ENCODE results near the gene LRRTM4. TPM values are rescaled to one million over a fixed set of nuclear protein-coding genes. Genes with fewer than 3 reads are reported as not detected.

The LRRTM4 gene
- polyA plus RNA-seq, 1 donor (not counting 4 experiments of a cell fraction or from before 2014, with no cell fraction given), result not detected

- Histone ChIP-seq H3K27ac (ENCODE audit: control insufficient read depth, insufficient read depth, low read length) (no peak overlapping the region), H3K4me3 (ENCODE audit: control insufficient read depth in 2 of 3, extremely low read depth in 1 of 3, insufficient read depth in 2 of 3, low read depth in 1 of 3, low read length in 3 of 3) (no peak overlapping the region), H4K20me1 (ENCODE audit: control insufficient read depth, extremely low read depth, insufficient read depth, low read length) (no peaks in the 10 kb centered on the region), H3K9me1 (ENCODE audit: control insufficient read depth, extremely low read depth, insufficient read depth, low read length) (no peaks in the 10 kb centered on the region), H3K4me2 (ENCODE audit: control insufficient read depth, extremely low read depth, insufficient read depth, low read depth, low read length) (no peak overlapping the region), H2AFZ (ENCODE audit: control insufficient read depth, low read length) (no peak overlapping the region), H3K79me2 (ENCODE audit: control insufficient read depth, insufficient read depth, low read length) (no peaks in the 10 kb centered on the region), H3K9me3 (ENCODE audit: control insufficient read depth, low read depth, low read length) (peaks cover 2% of the 10 kb centered on the region), H3K36me3 (ENCODE audit: control insufficient read depth in 2 of 2, extremely low read depth in 1 of 2, insufficient read depth in 2 of 2, low read length in 2 of 2) (no peaks in the 10 kb centered on the region), H3K4me1 (ENCODE audit: control insufficient read depth, extremely low read depth, insufficient read depth, low read length) (no peaks in the 10 kb centered on the region), H3K9ac (ENCODE audit: control insufficient read depth, extremely low read depth, insufficient read depth, low read length) (no peak overlapping the region), H3K27me3 (ENCODE audit: control insufficient read depth, extremely low read depth, insufficient read depth, low read length) (no peaks in the 10 kb centered on the region)
- dilution Hi-C loops (cut with MboI; ENCODE audit: extremely low pct_ligation_motif_present, low sequenced_read_pairs), result no loop called here
- FAIRE-seq, result no peak
- DNase-seq (ENCODE audit: low read depth, low spot score), result no peak
- TF ChIP-seq CTCF (optimal IDR thresholded peaks at IDR 0.05 in 1 of 3, IDR thresholded peaks at IDR 0.05 in 1 of 3, conservative IDR thresholded peaks at IDR 0.05 in 1 of 3; ENCODE audit: extremely low read depth in 1 of 3, insufficient read depth in 2 of 3, low read length in 3 of 3) (no peak), EZH2 (IDR thresholded peaks at IDR 0.05; ENCODE audit: low read length) (no peak)
Observed at GRCh38 chr2:77336013-77336412, 186.2 kb downstream of the LRRTM4 start.

- no peak for FAIRE-seq
- dilution Hi-C loops (cut with MboI; ENCODE audit: extremely low pct_ligation_motif_present, low sequenced_read_pairs), result no loop called here
Observed at GRCh38 chr2:77328134-77328931, 193.8 kb downstream of the LRRTM4 start.

More at GRCh38 chr2:77328134-77328931, 193.8 kb downstream of the LRRTM4 start:
- H3K9ac ChIP-seq (ENCODE audit: control insufficient read depth, extremely low read depth, insufficient read depth, low read length), result no peak overlapping the region
- no peaks in the 10 kb centered on the region for H3K4me1 ChIP-seq (ENCODE audit: control insufficient read depth, extremely low read depth, insufficient read depth, low read length)
- no peak overlapping the region for H3K4me2 ChIP-seq (ENCODE audit: control insufficient read depth, extremely low read depth, insufficient read depth, low read depth, low read length)
- no peaks in the 10 kb centered on the region for H3K9me3 ChIP-seq (ENCODE audit: control insufficient read depth, low read depth, low read length)
- no peak for DNase-seq (ENCODE audit: low read depth, low spot score)
- H3K27me3 ChIP-seq (ENCODE audit: control insufficient read depth, extremely low read depth, insufficient read depth, low read length), result no peaks in the 10 kb centered on the region
- no peaks in the 10 kb centered on the region for H3K36me3 ChIP-seq (ENCODE audit: control insufficient read depth in 2 of 2, extremely low read depth in 1 of 2, insufficient read depth in 2 of 2, low read length in 2 of 2)
- no peak for TF ChIP-seq CTCF (optimal IDR thresholded peaks at IDR 0.05 in 1 of 3, IDR thresholded peaks at IDR 0.05 in 1 of 3, conservative IDR thresholded peaks at IDR 0.05 in 1 of 3; ENCODE audit: extremely low read depth in 1 of 3, insufficient read depth in 2 of 3, low read length in 3 of 3)
- TF ChIP-seq EZH2 (IDR thresholded peaks at IDR 0.05; ENCODE audit: low read length), result no peak
- no peaks in the 10 kb centered on the region for H4K20me1 ChIP-seq (ENCODE audit: control insufficient read depth, extremely low read depth, insufficient read depth, low read length)
- H3K27ac ChIP-seq (ENCODE audit: control insufficient read depth, insufficient read depth, low read length), result no peak overlapping the region
- H3K9me1 ChIP-seq (ENCODE audit: control insufficient read depth, extremely low read depth, insufficient read depth, low read length), result no peaks in the 10 kb centered on the region
- H2AFZ ChIP-seq (ENCODE audit: control insufficient read depth, low read length), result no peak overlapping the region
- H3K79me2 ChIP-seq (ENCODE audit: control insufficient read depth, insufficient read depth, low read length), result no peaks in the 10 kb centered on the region
- H3K4me3 ChIP-seq (ENCODE audit: control insufficient read depth in 2 of 3, extremely low read depth in 1 of 3, insufficient read depth in 2 of 3, low read depth in 1 of 3, low read length in 3 of 3), result no peak overlapping the region
